ENCODE data around the gene PIGO. TPM values are rescaled to one million over a fixed set of nuclear protein-coding genes. Genes with fewer than 3 reads are reported as not detected.
A peak's percentile ranks its signal among the peaks of the same experiment; 100 is the strongest.

Gene PIGO
- total and polyA plus RNA-seq, 9 of the 15 experiments (the other 6 are each of a cell fraction or from before 2014, with no cell fraction given) = 5.4 to 13.7 (median 9.7) TPM

GRCh38 chr9:35079041-35079425, 17.4 kb downstream of the PIGO start:
- peaks cover 4% of the 10 kb centered on the region for H3K9me1 ChIP-seq (ENCODE audit: control insufficient read depth, insufficient read depth, low read length)
- H3K9me3 ChIP-seq (replicated peaks; ENCODE audit: control insufficient read depth, insufficient read depth, low read depth, low read length) = no peaks in the 10 kb centered on the region
- intact Hi-C loops (cut with micrococcal nuclease) (no loop called here), in situ Hi-C loops (cut with MboI) (no loop called here)
- peak overlapping the region; percentile 90 for H2AFZ ChIP-seq (ENCODE audit: low read depth, low read length)
- H3K36me3 ChIP-seq (ENCODE audit: control insufficient read depth, insufficient read depth, low read length) = peaks cover 31% of the 10 kb centered on the region; the same call in 2 of the 3 replicates
- ChIA-PET CTCF (ENCODE audit: low intra/inter-chr PET ratio) (no interaction called here), POLR2A (interaction anchor here (1.0 to 1.9 kb wide), 6 partner anchors 12 to 24 kb away, joined by 3 to 13 read pairs (median 4); partner anchors contain the start of genes PIGO and STOML2)
- FAIRE-seq (peak; percentile 6), DNase-seq (ENCODE audit: extremely low read depth in 1 of 4, low spot score in 3 of 4) (peak in 1 of 4 experiments; percentile 14), ATAC-seq (peak; percentile 32; the same call in 2 of the 3 replicates)
- peak overlapping the region; percentile 80 to 98 for H3K9ac ChIP-seq (ENCODE audit: insufficient read depth in 1 of 2, low read depth in 2 of 2, low read length in 2 of 2)
- peak overlapping the region; percentile 93 for H3K4me2 ChIP-seq (ENCODE audit: insufficient read depth, low read length)
- no peaks in the 10 kb centered on the region for H4K20me1 ChIP-seq (replicated peaks; ENCODE audit: control insufficient read depth, insufficient read depth, low read length)
- peaks cover 3 to 28% of the 10 kb centered on the region in 2 experiments; a peak in 4 of 5 replicates for H3K4me1 ChIP-seq (replicated peaks in 1 of 2; ENCODE audit: control insufficient read depth in 2 of 2, insufficient read depth in 2 of 2, low read length in 2 of 2)
- no peaks in the 10 kb centered on the region for H3K27me3 ChIP-seq (ENCODE audit: control insufficient read depth in 2 of 2, insufficient read depth in 2 of 2, low read length in 2 of 2)
- no peak for TF ChIP-seq SMARCC2 (IDR thresholded peaks at IDR 0.05; ENCODE audit: low read depth)
- no peak for TF ChIP-seq KDM1A (IDR thresholded peaks at IDR 0.05)
- TF ChIP-seq SAP30 (IDR thresholded peaks at IDR 0.05; ENCODE audit: borderline replicate concordance, insufficient read depth, low read depth, low read length, poor library complexity, severe bottlenecking) = peak; percentile 47
- H3K4me3 ChIP-seq = peak overlapping the region; percentile 65
- BruUV-seq (replicated peaks) = TSS peak; percentile 50
- 0% methylated on average over 9 of the region's 10 CpGs for WGBS (ENCODE audit: insufficient coverage, low coverage, missing lambda C conversion rate)
- peak overlapping the region; percentile 89 for H3K27ac ChIP-seq (ENCODE audit: extremely low read depth, low read depth, low read length)
- peaks cover 24% of the 10 kb centered on the region for H3K79me2 ChIP-seq (ENCODE audit: control insufficient read depth, insufficient read depth, low read length)

- H3K36me3 ChIP-seq (ENCODE audit: control insufficient read depth, insufficient read depth, low read length) = peaks cover 40% of the 10 kb centered on the region; the same call in 2 of the 3 replicates
- ChIA-PET CTCF (ENCODE audit: low intra/inter-chr PET ratio) (no interaction called here), POLR2A (interaction anchor here (1.0 to 1.9 kb wide), 2 partner anchors 13 to 14 kb away, joined by 4 to 13 read pairs; no protein-coding TSS in a partner anchor)
- TF ChIP-seq RBFOX2 (IDR thresholded peaks at IDR 0.05; ENCODE audit: low read depth, low read length) (peak; percentile 21; the same call in 1 of the 2 replicates), PHB2 (IDR thresholded peaks at IDR 0.05; ENCODE audit: low read depth) (no peak)
- no peak for FAIRE-seq
- H3K4me3 ChIP-seq = peak overlapping the region; percentile 65
- no peaks in the 10 kb centered on the region for H4K20me1 ChIP-seq (replicated peaks; ENCODE audit: control insufficient read depth, insufficient read depth, low read length)
- in situ Hi-C loops (cut with MboI) = no loop called here
- peaks cover 3 to 28% of the 10 kb centered on the region in 2 experiments; a peak in 4 of 5 replicates for H3K4me1 ChIP-seq (replicated peaks in 1 of 2; ENCODE audit: control insufficient read depth in 2 of 2, insufficient read depth in 2 of 2, low read length in 2 of 2)
- H3K4me2 ChIP-seq (ENCODE audit: insufficient read depth, low read length) = peak overlapping the region; percentile 93
- H3K27ac ChIP-seq (ENCODE audit: extremely low read depth, low read depth, low read length) = no peak overlapping the region; the same call in 2 of the 3 replicates
- H3K79me2 ChIP-seq (ENCODE audit: control insufficient read depth, insufficient read depth, low read length) = peaks cover 24% of the 10 kb centered on the region
- DNase-seq (ENCODE audit: extremely low read depth in 1 of 4, low spot score in 3 of 4) = no peak
- intact Hi-C loops (cut with micrococcal nuclease) = no loop called here
- no peaks in the 10 kb centered on the region for H3K9me3 ChIP-seq (replicated peaks; ENCODE audit: control insufficient read depth, insufficient read depth, low read depth, low read length)
- peaks cover 4% of the 10 kb centered on the region for H3K9me1 ChIP-seq (ENCODE audit: control insufficient read depth, insufficient read depth, low read length)
- no peak overlapping the region for H2AFZ ChIP-seq (ENCODE audit: low read depth, low read length)
- H3K9ac ChIP-seq (ENCODE audit: insufficient read depth in 1 of 2, low read depth in 2 of 2, low read length in 2 of 2) = peak overlapping the region; percentile 80 to 98
- no peak for ATAC-seq
- WGBS (ENCODE audit: insufficient coverage, low coverage, missing lambda C conversion rate) = 35% methylated on average over 4 of the region's 4 CpGs
- H3K27me3 ChIP-seq (ENCODE audit: control insufficient read depth in 2 of 2, insufficient read depth in 2 of 2, low read length in 2 of 2) = no peaks in the 10 kb centered on the region
- no TSS peak for BruUV-seq (replicated peaks)
Measured at GRCh38 chr9:35078066-35078465, 18.3 kb downstream of the PIGO start.

All from K562 (cell line).